OCI-M2 (cell line): Measurements from ENCODE around the gene RGMB.

Source experiments
- DNase-seq: peaks from one replicate; lab custom pipeline; 2025; ENCODE audit not compliant: unreplicated experiment; lab: John Stamatoyannopoulos, UW

The RGMB gene

DNA sequence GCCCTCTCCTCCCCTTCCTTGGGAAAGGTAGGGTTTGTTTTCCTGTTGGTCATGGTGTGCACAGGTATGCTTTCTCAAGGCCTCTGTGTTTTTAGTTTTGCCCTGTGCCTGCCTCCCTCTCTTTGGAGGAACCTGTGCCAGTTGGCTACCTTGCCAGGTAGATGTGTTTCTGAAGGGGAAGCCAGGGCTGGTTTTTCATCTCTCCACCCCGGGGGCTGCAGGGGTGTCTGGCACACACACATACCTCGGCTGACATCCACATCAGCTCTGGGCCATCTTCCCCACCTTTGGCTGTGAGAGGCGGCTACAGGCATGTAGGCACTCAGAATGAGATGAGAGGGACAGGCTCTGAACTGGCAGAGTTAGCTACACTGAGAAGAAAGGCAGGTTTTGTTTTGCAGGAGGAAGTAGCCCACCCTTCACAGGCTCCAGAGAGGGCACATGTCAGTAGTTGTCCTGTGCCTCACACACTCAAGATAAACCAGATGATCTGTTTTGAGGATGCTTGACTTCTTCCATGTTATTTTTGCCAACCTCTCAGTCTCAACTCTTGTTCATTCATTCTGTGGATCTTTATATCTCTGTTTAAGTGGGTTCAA lies 9.7 kb downstream of the RGMB start:
- no peak for DNase-seq

DNA sequence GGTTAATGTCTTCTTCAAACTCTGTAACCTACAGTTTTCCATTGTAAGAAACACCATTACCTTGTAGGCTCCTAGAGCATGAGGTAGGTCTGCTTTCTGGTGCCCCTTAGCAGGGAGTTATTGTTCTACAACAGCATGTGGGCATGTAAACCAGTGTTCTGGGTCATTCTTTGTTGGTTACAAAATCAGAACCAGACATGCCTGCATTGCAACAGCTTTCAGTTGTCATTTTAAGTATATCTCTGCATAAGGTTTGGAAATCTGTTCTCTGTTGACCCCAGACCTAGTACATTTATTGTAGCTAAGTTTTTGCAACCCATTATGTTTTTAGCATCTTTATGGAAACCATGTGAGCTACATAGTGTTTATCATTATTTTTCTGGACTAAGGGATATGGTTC lies 10.9 kb downstream of the RGMB start:
- no peak for DNase-seq

DNA sequence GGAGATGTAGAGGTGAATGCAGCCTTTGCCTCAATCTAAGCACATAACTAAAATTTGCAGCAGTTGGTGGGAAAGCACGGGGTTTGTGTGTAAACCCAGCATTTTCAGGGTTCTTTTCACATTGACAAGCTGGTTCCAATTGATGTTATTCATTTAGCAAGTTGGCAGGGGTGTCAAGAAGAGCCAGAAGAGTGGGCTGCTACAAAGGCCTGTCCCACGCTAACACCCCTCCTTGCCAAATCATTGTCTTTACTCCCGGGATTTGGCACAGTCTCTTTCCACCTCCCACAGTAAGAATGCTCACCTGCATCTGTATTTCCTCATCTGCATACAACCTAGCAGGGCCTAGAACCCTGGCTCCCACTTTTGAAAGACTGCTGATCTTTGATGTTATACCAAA lies 11.8 kb downstream of the RGMB start:
- DNase-seq: no peak

DNA sequence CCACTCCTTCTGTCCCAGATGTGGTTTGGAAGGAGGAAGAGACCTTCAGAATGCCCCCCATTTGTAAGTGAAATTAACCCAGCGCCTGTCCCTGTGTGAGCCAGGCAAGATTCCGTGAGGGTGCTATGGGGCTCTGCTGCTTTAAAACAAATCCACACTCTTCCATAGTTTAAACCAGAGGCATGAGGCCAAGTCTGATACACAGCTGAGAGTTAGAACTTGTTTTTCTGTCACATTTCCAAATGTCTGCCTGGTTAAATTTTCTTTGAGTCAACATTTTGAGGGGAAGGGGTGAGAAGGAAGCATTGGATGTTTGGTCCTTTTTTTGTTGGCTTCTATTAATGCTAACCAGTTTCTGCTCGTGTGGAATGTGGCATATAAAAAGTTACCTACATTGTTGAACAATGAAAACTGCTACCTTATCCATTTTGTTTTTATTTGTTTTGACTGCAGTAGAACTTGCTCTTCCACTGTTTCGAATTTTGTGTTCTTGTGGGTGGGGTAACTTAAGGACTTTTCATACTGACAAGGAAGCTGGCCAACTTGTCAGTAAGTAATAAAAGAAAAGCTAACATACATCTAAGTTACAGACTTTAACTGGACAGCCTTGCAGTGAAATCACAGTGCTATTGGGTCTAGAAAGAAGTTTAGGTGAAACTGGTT lies 12.9 kb downstream of the RGMB start:
- no peak for DNase-seq

DNA sequence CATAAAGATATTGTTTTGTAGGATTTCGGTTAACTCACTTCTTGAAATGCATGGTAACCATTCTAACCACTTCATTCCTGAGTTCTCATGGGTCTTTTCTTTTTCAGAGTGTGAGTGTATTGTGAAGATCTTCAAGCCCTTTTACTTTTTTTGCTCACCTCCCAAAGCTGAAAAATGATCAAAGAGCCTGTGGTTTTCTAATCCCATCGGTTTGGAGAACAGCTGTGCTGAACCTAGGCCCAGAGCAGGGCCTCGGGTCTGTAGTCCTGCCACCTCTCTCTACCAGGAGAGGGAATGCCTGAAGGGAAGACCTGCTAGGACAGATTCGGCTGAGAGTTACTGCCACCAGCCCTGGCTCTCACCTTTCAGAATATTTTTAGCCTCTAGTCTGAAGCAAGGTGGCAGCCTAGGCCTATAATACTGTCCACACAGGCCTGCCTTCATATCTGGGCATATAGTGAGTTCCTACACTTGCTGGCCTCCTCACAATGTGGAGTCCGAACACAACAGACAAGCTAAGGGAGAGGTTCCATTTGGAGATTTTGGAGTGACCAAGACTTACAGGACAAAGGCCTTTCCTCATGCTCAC lies 13.8 kb downstream of the RGMB start:
- no peak for DNase-seq

DNA sequence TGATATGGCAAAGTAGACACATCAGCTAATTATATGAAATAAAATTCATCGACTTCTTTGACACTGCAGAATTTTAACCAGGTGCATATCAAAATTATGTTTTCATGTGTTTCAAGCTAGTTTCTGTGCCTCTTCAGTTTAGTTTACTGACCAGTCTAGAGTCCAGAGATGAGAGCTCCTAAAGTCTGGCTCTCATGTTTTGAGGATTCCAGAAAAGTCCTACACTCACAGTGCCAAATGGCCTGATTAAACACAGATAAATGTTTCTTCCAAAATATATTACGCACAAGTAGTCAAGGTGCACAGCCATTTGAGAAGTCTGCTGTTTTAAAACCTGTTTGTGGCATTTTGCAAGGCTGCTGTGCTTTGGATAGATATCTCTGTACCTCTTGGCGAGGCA lies 15.6 kb downstream of the RGMB start:
- no peak for DNase-seq

DNA sequence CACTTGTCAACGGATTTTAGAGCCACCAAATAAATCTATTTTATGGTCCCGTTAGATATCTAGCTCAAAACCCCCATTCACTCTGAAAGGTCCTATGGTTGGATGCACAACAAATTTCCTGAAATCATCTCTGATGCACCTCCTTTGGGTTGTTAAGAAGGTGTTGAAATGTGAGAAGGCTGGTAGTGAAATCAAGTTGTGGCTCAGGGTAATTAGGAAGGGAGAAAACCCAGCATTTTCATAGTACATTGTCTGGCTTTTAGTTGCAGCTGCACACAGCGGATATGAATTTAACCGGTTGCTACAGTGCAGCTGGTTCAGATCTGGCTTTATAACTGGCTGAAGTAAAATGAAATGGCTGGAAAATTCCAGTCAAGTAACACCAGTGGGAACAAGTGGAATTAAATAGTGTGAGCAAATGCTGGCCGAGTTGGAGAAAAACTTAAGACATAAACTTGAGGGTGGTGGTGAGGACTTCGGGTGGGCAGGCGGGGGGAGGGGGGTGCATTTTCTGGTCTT lies 17.6 kb downstream of the RGMB start:
- no peak for DNase-seq

DNA sequence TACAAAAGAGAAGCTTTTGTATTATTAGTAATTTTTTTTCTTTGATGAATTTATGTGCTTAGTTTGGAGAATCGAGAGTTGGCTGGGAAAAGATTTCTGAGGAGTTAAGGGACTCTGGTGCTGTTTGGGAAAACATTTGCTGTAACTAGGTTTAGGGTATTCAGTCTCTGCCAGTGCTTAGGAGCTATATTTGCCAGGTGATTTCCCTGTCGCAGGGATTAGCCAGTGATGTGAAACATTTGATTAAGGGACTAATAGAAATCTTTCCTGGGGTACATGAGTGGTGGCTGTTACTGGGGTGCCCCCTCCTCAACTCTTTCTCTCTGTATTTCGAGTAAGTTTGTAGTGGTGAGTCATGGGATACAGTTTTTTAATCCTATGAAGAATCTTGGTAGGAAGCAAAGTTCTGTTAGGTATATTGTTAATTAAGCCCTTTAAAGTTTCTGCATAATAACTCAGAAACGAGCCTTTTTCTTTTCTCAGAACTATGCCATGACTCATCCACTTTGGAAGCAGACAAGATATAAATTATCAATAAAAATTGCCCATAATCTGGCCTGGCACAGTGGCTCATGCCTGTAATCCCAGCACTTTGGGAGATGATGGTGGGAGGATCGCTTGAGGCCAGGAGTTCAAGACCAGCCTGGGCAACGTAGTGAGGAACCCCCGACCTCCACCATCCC lies 18.6 kb downstream of the RGMB start:
- DNase-seq: no peak

DNA sequence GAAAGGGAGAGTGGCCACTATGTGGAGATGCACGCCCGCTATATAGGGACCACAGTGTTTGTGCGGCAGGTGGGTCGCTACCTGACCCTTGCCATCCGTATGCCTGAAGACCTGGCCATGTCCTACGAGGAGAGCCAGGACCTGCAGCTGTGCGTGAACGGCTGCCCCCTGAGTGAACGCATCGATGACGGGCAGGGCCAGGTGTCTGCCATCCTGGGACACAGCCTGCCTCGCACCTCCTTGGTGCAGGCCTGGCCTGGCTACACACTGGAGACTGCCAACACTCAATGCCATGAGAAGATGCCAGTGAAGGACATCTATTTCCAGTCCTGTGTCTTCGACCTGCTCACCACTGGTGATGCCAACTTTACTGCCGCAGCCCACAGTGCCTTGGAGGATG lies 19.8 kb downstream of the RGMB start:
- no peak for DNase-seq

DNA sequence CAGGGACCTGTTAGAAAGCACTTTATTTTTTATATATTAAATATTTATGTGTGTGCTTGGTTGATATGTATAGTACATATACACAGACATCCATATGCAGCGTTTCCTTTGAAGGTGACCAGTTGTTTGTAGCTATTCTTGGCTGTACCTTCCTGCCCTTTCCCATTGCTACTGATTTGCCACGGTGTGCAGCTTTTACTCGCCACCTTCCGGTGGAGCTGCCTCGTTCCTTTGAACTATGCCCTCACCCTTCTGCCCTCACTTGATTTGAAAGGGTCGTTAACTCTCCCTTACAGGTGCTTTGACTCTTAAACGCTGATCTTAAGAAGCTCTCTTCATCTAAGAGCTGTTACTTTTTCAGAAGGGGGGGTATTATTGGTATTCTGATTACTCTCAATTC lies 20.5 kb downstream of the RGMB start:
- no peak for DNase-seq

DNA sequence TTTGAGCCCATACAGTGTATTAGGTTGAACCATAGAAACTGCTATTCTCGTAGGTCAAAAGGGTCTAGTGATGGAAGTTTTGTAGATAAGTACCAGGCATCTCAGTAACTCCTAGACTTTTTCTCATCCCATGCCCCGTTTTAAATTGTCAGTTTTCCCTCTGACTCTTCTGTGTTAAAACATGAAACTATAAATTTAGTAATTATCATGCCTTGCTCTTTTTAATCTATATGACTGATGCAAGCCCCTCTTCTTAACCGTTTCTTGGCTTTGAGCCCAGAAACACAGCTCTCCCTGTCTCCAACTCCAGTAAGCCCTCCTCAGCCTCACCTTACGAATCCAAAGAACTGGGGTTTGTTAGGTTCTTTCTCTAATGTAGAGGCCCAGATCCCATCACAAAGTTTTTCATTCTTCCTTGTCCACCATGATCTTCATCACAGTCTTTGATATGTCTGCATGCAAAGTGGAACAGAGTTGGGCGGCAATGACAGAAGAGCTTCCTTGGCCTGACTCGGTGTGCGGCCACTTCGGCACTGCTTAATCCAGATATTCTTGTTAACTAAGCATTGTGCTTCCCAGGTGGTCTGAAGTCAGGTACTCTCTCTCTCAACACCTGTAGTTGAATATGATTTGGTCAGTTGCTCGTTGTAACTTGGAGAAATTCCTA lies 21.1 kb downstream of the RGMB start:
- no peak for DNase-seq

DNA sequence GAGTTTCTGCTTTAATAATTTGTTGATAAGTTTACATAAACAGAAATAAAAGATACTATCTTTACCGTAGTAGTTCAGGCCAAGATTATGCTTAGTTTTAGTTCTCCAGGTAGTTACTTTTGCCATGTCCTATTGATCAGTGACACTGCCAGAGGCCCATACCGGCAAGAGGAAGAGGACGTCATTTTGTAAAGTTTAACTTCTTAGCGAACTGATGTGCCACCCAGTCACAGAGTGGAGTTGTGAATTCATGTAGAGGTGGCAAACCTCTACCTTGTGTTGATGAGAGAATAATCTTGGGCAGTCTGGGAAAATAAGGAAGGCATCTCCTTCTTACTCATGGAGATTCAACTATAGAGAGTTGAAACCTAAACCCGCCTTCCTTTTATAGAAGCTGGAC lies 21.8 kb downstream of the RGMB start:
- no peak for DNase-seq

DNA sequence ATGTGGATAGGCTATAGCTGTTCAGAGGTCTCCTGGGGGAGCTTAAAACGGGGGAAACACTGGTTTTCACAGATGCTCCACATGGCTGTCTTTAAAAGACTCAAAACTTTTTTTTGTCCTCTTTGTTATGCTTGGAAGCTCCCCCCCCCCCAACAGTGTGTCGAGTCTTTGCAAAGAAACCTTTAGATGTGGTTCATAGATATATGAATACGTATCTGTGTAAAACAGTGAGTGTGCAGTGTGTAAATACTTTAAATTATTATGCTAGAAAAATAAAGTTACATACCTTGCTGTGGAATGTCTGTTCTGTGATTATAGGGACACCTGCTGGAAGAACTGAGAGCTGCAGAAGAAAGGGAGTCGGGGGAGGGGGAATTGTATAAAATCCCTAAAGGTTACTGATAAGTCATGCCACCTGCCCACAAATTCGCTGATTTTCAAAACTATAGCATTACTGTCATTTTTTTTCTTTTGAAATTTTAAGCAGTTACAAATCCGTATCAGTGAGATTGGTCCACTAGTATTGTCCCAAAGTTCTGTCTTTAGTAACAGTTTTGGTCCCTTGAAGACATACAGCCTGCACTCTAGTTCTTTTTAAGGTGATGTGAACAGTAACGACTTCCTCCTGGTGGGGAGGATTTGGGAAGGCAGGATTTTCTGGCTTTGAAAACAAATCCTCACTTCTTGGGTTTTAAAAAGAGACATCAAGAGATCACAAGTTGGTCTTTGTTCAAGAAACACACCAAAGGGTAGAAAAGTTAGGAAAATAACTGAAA lies 22.9 kb downstream of the RGMB start:
- no peak for DNase-seq

DNA sequence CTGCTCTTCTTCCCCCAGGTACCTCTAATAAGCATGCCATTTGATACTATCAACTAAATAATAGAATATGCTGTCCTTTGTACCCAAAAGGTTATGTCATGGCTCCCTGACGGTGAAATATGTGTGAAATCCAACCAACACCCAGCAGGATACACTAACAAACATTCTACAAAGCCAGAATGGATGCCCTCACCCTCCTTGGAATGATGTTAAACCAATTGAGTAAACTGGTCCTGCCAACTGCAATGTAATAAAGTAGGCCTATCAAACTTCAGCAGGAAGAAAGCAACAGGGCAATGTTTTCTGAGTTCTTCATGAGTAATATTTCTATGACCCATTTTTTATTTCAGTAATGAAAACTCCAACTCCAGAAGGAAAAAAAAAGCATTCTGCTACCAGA lies 24.9 kb downstream of the RGMB start:
- DNase-seq: no peak

DNA sequence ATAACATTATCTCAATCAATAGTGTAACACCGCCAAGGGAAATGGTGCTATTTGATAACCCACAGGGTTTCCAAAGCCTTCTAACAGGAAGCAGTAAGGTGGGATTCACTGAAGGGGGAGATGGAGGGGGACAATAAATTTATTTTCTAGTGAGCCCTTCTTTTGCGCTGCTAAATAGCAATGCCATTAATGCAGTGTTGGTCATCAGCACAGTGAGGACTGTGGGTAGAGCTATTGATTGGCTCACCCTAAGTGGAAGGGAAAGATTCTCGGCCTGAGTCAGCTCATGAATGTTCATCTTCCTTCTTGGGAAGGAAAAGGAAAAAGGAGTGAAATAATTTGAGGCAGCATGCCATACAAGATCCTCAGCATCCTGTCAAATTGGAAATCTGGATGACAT lies 25.4 kb downstream of the RGMB start:
- DNase-seq: no peak

DNA sequence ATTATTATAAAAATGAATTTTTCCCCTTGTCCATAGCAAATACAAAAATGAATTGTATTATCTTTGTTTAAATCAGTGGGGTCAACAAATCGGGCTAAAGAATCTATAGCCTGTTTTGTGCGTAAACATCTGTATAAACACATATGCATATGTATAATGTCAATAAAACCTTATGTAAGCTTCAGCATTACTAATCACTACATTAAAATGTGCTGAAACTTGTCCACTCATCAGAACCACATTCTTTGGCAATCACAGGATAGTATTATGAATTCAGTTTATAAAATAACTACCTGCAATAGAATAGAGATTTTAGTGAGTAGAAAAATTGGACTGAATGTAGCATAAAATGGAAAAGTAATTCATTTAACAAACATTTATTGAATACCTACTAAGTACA lies 30.6 kb downstream of the RGMB start:
- DNase-seq: no peak

DNA sequence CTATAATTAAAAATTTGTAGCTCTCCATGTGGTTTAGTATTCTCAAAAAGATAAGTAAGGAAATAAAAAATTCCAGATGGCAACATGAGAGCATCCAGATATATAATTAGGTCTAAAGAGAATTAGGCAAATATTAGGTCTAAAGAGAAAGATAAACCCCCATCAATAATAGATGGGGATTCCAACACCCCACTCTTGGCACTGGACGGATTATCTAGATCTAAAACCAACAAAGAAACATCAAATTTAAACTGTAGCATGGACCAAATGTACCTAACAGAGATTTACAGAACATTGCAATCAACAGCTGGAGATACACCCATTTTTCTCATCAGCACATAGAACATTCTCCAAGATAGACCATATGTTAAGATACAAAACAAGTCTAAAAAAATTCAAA lies 31.6 kb downstream of the RGMB start:
- no peak for DNase-seq

DNA sequence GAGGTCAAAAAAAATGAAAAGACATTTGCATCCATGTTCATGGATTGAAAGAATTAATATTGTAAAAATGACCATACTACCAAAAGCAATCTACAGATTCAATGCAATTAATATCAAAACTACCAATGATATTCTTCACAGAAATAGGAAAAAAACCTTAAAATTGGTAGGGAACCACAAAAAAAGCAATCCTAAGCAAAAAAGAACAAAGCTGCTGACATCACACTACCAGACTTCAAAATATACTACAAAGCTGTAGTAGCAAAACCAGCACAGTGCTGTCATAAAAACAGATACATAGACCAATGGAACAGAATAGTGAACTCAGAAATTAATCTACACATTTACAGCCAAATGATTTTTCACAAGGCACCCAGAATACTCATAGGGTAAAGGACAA lies 34.3 kb downstream of the RGMB start:
- DNase-seq: no peak

DNA sequence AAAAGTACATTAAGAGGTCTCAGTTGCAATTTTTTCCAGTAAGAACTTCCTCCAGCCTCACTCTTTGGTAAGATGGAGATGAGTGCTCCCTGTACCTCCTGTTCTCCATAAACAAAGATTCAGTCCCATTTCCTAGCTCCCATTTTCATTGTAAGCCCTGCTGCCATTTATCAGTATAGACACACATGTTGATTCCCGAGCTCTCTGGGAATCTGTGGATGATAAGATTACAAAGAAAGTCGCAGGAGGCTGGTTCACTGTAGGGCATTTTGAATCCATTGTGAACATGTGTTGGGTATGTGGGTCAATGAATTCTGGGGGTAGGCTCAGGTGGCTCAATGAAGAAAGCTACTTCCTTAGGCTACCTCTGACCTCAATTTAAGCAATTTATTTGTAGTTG lies 36.7 kb downstream of the RGMB start:
- no peak for DNase-seq

DNA sequence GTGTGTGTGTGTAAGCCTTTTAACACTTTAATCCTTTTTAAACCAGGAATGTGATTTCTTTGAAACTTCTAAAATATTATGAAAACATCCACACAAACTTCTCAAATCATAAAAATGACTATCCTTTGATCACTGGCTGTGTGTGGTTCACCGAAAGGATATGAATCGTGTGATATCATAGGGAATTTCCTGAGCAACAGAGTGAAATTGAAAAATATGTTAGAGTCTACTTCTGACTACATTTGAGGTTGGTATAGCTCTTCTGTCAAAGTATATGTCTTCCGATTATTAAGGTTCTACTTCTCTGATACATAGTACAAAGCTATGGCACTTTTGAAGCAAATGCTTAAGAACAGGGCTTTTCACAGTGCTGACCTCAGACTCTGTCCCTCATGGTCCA lies 40.3 kb downstream of the RGMB start:
- no peak for DNase-seq
